Ascending aorta (tissue), 2 donors: Measurements from ENCODE around the gene DYSF. TPM values are rescaled to one million over a fixed set of nuclear protein-coding genes. Genes with fewer than 3 reads are reported as not detected.

ENCODE experiments used
- DNase-seq, 2 donors: peaks; one replicate each; pipeline ENCODE4 v3.0.0-alpha.2; 2019; ENCODE audit warnings: low spot score in 2 of 2
- H3K27ac ChIP-seq, 2 donors: fragments of 200-600 bp; sonication (generic); one replicate each; pipeline ENCODE4 v1.5.1; 2016 to 2017; ENCODE audit warnings: mild to moderate bottlenecking in 1 of 2
- H3K27me3 ChIP-seq: fragments of 200-600 bp; sonication (generic); one replicate; pipeline ENCODE4 v1.5.1; 2017
- H3K36me3 ChIP-seq, 2 donors: fragments of 200-600 bp; sonication (generic); one replicate each; pipeline ENCODE4 v1.5.1; 2016
- H3K4me1 ChIP-seq, 2 donors: fragments of 200-600 bp; sonication (generic); one replicate each; pipeline ENCODE4 v1.5.1; 2016 to 2017; ENCODE audit warnings: mild to moderate bottlenecking in 1 of 2
- H3K4me3 ChIP-seq, 2 donors: fragments of 200-600 bp; sonication (generic); one replicate each; pipeline ENCODE4 v1.5.1; 2016 to 2017; ENCODE audit warnings: mild to moderate bottlenecking in 1 of 2
- H3K9me3 ChIP-seq, 2 donors: fragments of 200-600 bp; sonication (generic); one replicate each; pipeline ENCODE4 v1.5.1; 2016
- intact Hi-C: fragments of 100-400 bp; cut with DNase I; formaldehyde crosslinking; loops from one replicate; pipeline ENCODE4 v1.15.1; 2023
- total RNA-seq: library from RNA; depleted of rRNA; stranded (reverse); fragments of >200 nt; gene quantifications from one replicate; pipeline ENCODE4 v1.1.0, GENCODE V29; 2016
- TF ChIP-seq, protein P1 (sequence below), 3 experiments: fragments of 200-600 bp in 2 of 3; fragments of 450-650 bp in 1 of 3; sonication (generic) in 2 of 3; IDR thresholded peaks; one replicate each; pipeline ENCODE4 v1.5.1; 2016 to 2019; ENCODE audit warnings: antibody characterized with exemption in 3 of 3, mild to moderate bottlenecking in 1 of 3, moderate library complexity in 1 of 3

DYSF gene
- total RNA-seq, 1 donor from 2014 or later: 58.3 TPM

DNA sequence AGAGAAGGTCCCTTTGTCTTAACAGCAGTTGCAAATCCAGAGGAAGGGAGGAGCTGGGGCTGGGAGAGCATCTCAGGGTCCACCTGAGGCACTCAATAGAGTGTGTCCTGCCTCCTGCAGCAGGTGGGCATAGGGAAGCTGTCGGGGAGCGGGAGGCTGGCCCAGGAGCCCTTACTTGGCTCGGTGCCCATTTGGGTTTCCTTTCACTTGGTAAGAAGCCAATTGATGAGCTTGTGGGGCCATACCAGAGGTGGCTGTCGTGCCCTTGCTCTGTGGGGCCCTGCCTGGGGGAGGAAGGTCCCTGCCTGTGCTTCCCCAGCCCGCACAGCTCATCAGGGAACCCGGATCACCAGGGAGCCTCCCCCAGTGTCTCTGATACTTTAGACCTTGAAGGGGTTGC is 229.7 kb downstream of the DYSF start:
- Histone ChIP-seq H3K36me3 (no peaks in the 10 kb centered on the region), H3K9me3 (no peaks in the 10 kb centered on the region), H3K4me1 (peaks cover 3% of the 10 kb centered on the region in 2 donors), H3K27ac (no peak overlapping the region), H3K4me3 (no peak overlapping the region), H3K27me3 (no peaks in the 10 kb centered on the region)
- TF ChIP-seq, protein P1, sequence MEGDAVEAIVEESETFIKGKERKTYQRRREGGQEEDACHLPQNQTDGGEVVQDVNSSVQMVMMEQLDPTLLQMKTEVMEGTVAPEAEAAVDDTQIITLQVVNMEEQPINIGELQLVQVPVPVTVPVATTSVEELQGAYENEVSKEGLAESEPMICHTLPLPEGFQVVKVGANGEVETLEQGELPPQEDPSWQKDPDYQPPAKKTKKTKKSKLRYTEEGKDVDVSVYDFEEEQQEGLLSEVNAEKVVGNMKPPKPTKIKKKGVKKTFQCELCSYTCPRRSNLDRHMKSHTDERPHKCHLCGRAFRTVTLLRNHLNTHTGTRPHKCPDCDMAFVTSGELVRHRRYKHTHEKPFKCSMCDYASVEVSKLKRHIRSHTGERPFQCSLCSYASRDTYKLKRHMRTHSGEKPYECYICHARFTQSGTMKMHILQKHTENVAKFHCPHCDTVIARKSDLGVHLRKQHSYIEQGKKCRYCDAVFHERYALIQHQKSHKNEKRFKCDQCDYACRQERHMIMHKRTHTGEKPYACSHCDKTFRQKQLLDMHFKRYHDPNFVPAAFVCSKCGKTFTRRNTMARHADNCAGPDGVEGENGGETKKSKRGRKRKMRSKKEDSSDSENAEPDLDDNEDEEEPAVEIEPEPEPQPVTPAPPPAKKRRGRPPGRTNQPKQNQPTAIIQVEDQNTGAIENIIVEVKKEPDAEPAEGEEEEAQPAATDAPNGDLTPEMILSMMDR (IDR thresholded peaks at IDR 0.05): no peak
- no peak for DNase-seq
- intact Hi-C loops: no loop called here

DNA sequence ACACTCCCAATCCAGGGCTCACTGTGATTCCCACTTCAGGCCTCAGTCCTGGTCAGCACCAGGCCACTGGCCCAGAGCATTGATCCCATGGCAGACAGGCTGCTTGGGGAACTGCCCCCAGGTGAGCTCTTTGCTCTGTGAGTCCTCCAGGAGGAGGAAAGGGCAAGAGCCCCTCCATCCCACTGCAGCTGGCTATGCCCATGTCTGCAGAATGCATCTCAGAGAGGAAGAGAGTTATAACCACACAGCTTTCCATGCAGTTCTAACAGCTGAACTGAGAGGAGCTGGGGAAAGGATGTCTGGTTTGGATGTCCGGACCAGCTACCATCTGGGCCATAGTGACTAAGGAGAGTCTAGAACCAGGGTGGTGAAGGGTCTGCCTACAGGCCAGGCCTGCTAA is 230.3 kb downstream of the DYSF start:
- no peak for DNase-seq
- Histone ChIP-seq H3K27ac (no peak overlapping the region), H3K36me3 (no peaks in the 10 kb centered on the region), H3K4me3 (no peak overlapping the region), H3K27me3 (no peaks in the 10 kb centered on the region), H3K4me1 (peaks cover 3% of the 10 kb centered on the region in 2 donors), H3K9me3 (no peaks in the 10 kb centered on the region)
- TF ChIP-seq, protein P1 (IDR thresholded peaks at IDR 0.05): no peak
- intact Hi-C loops: no loop called here

DNA sequence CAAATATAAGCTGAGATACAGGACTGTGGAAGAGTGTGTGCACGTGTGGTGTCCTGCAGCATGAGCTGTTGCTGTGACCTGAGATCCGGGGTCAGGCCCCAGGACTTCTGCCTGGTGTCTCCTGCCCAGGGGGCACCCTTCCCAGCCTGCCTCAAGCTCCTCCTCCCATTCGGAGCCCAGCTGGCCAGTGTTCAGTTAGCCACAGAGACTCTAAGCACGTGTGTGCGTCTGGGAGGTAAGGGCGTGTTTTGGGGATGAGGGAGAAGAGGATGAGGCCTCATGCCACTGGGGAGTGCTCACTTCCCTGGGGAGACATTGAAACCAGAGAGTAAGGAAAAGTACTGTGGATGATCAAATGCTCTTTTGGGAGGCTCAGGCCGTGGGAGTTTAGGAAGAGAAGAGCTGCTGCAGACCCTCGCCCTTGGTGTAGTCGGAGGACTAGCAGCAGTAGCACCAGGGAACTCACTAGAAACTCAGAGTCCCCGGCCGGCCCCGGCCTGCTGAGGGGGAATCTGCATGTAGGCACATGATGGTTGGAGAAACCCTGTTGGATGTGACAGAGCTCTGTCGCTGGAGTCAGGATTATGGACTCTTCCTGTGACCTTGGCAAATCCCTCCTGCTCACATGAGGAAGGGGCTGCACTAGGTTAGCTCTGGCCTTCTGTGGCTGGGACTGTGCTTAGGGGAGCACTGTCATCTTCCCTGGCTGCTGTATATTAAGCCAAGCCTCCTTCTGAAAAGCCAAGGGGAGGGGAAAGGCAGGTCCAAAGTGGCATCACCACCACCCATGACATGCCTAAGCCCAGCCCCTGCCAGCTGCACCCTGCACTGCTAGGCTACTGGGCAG is 231.1 kb downstream of the DYSF start:
- H3K27ac ChIP-seq: peak overlapping the region in 1 of 2 donors; percentile 63
- H3K9me3 ChIP-seq: no peaks in the 10 kb centered on the region
- no peak overlapping the region for H3K4me3 ChIP-seq
- intact Hi-C loops: loop anchor here (1.0 to 5.0 kb wide), 3 partner anchors 62 to 137 kb away; no protein-coding TSS in a partner anchor
- peaks cover 3% of the 10 kb centered on the region in 2 donors for H3K4me1 ChIP-seq
- H3K36me3 ChIP-seq: no peaks in the 10 kb centered on the region
- H3K27me3 ChIP-seq: no peaks in the 10 kb centered on the region
- DNase-seq: no peak
- TF ChIP-seq, protein P1 (IDR thresholded peaks at IDR 0.05): no peak

DNA sequence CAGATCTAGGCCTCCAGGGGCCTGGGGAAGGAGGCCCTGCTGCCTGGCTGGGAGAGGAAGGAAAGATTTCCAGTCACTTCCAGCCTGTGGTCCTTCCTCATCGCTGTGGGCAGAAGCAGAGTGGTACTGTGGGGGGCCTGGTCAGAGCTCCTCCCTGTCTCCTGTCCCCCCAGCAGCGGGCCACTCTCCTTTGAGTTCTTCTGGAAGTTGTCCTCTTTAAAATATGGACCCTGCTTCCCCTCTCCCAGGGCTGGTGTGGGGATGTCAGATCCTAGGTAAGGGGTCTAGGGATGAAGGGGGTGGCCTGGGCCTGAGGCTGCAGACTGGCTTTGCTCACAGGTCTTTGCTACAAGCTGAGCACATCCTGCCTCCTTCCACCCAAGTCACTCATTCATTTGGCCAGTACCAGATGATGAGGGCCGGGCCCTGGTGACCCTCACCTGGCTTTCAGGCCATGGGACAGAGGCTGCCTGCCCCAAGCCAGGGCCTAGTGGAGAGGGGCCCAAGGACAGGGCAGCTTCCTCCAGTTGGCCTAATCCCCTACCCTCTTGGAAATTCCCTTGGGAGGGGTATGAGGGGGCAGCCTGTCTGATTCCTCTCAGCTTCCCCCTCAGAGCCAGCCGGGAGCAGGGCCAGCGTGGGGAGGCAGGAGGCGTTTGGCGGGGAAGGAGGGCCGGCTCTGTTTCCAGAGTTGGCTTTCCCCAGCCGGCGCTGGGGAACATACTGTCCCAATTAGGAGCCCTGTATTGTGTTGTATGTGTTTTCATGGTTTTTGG is 231.9 kb downstream of the DYSF start:
- peak overlapping the region; percentile 37 to 63 for H3K27ac ChIP-seq
- no peaks in the 10 kb centered on the region for H3K9me3 ChIP-seq
- intact Hi-C loops: loop anchor here (1.0 to 5.0 kb wide), 3 partner anchors 63 to 138 kb away; no protein-coding TSS in a partner anchor
- H3K4me3 ChIP-seq: no peak overlapping the region
- H3K27me3 ChIP-seq: no peaks in the 10 kb centered on the region
- H3K36me3 ChIP-seq: no peaks in the 10 kb centered on the region
- H3K4me1 ChIP-seq: peaks cover 3% of the 10 kb centered on the region in 2 donors
- TF ChIP-seq, protein P1 (IDR thresholded peaks at IDR 0.05): no peak
- no peak for DNase-seq

DNA sequence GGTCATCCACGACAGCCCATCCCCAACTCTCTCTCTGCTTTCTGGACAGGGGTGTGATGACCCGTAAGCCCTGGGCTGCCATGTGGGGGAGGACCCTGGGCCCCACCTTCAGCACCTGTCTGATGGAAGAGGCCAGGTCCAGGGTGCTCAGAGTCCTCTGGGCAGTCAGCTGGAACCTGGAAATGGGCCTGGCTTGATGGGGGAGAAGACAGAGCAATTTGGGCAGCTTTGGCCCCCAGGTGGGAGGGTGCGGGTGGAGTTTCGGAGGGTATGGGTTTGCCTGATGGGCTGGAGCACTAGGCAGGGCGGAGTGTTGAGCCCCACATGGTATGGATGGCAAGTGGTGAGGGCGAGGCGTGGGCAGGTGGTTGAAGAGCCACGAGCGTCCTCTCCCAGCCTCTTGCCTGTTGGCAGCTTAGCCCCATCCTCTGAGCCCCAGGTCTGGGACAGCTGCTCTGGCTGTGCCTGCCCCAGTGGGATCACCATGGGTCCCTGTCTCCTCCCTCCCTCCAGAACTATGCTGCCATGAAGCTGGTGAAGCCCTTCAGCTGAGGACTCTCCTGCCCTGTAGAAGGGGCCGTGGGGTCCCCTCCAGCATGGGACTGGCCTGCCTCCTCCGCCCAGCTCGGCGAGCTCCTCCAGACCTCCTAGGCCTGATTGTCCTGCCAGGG is 232.7 kb downstream of the DYSF start:
- Histone ChIP-seq H3K9me3 (no peaks in the 10 kb centered on the region), H3K27me3 (no peaks in the 10 kb centered on the region), H3K4me1 (peaks cover 3% of the 10 kb centered on the region in 2 donors), H3K4me3 (no peak overlapping the region), H3K36me3 (no peaks in the 10 kb centered on the region), H3K27ac (peak overlapping the region; percentile 37 to 63)
- DNase-seq: no peak
- intact Hi-C loops: loop anchor here (1.0 to 5.0 kb wide), 3 partner anchors 64 to 139 kb away; no protein-coding TSS in a partner anchor
- TF ChIP-seq, protein P1 (IDR thresholded peaks at IDR 0.05): no peak
